Neuronal stem cell (in vitro differentiated cells): ENCODE results near the gene SFMBT2.
A peak's percentile ranks its signal among the peaks of the same experiment; 100 is the strongest.

ENCODE experiments used
- DNase-seq: peaks from one replicate; pipeline ENCODE4 v3.0.0-alpha.2; 2013; ENCODE audit warnings: low spot score
- H2AFZ ChIP-seq: one replicate; pipeline ENCODE4 v1.6.1; 2013; ENCODE audit warnings: mild to moderate bottlenecking, low read length, inconsistent platforms
- H2AK5ac ChIP-seq: 2 replicates; pipeline ENCODE4 v1.6.1; 2013; ENCODE audit warnings: low read depth, mild to moderate bottlenecking, inconsistent platforms, low read length, moderate library complexity, mixed read lengths
- H2BK120ac ChIP-seq: 2 replicates; pipeline ENCODE4 v1.6.1; 2013; ENCODE audit warnings: low read depth, mild to moderate bottlenecking, inconsistent platforms, low read length, moderate library complexity, mixed read lengths
- H2BK12ac ChIP-seq: one replicate; pipeline ENCODE4 v1.6.1; 2013; ENCODE audit warnings: low read length, inconsistent platforms
- H2BK15ac ChIP-seq: 2 replicates; pipeline ENCODE4 v1.6.1; 2013; ENCODE audit warnings: mild to moderate bottlenecking, low read length, inconsistent platforms, mixed read lengths
- H2BK5ac ChIP-seq: one replicate; pipeline ENCODE4 v1.6.1; 2013; ENCODE audit warnings: inconsistent platforms, mild to moderate bottlenecking, low read length, moderate library complexity
- H3K14ac ChIP-seq: one replicate; pipeline ENCODE4 v1.6.1; 2013; ENCODE audit warnings: low read length, inconsistent platforms
- H3K18ac ChIP-seq: 2 replicates; pipeline ENCODE4 v1.6.1; 2013; ENCODE audit warnings: low read length, inconsistent platforms
- H3K23ac ChIP-seq: 2 replicates; pipeline ENCODE4 v1.6.1; 2013; ENCODE audit warnings: low read depth, mild to moderate bottlenecking, mixed read lengths, low read length, inconsistent platforms; ENCODE audit not compliant: poor library complexity
- H3K27ac ChIP-seq: replicated peaks from 3 replicates; pipeline ENCODE4 v1.5.1; 2013; ENCODE audit warnings: low read length, inconsistent platforms
- H3K27me3 ChIP-seq, 3 experiments: 2 replicates each; pipeline ENCODE4 v1.6.1; 2013; ENCODE audit warnings: low read length in 3 of 3, mild to moderate bottlenecking in 2 of 3, inconsistent platforms in 1 of 3, low read depth in 1 of 3, mixed read lengths in 1 of 3, moderate library complexity in 1 of 3; ENCODE audit not compliant: control insufficient read depth in 3 of 3, insufficient read depth in 3 of 3
- H3K36me3 ChIP-seq, 2 donors: replicated peaks in 1 of 2; 2 replicates each; pipeline ENCODE4 v1.6.1; 2013; ENCODE audit warnings: low read length in 2 of 2; ENCODE audit not compliant: control insufficient read depth in 2 of 2, insufficient read depth in 2 of 2
- H3K4ac ChIP-seq: 2 replicates; pipeline ENCODE4 v1.6.1; 2013; ENCODE audit warnings: inconsistent platforms, mild to moderate bottlenecking, low read length, moderate library complexity
- H3K4me1 ChIP-seq, 2 donors: 1 replicate in 1 of 2; 2 replicates in 1 of 2; pipeline ENCODE4 v1.6.1; 2013; ENCODE audit warnings: low read length in 2 of 2, low read depth in 1 of 2; ENCODE audit not compliant: control insufficient read depth in 2 of 2, insufficient read depth in 1 of 2
- H3K4me2 ChIP-seq: one replicate; pipeline ENCODE4 v1.6.1; 2013; ENCODE audit warnings: mild to moderate bottlenecking, low read length, inconsistent platforms; ENCODE audit not compliant: insufficient read depth, poor library complexity, severe bottlenecking
- H3K4me3 ChIP-seq, 2 donors: 2 replicates each; pipeline ENCODE4 v1.5.1; 2013; ENCODE audit warnings: low read length in 2 of 2, mild to moderate bottlenecking in 2 of 2, inconsistent platforms in 1 of 2, moderate library complexity in 1 of 2
- H3K79me1 ChIP-seq: one replicate; pipeline ENCODE4 v1.6.1; 2013; ENCODE audit warnings: low read depth, mild to moderate bottlenecking, inconsistent platforms, low read length, moderate library complexity
- H3K9ac ChIP-seq: one replicate; pipeline ENCODE4 v1.6.1; 2013; ENCODE audit warnings: mild to moderate bottlenecking, low read depth, low read length, inconsistent platforms; ENCODE audit not compliant: poor library complexity
- H3K9me3 ChIP-seq, 2 donors: replicated peaks in 1 of 2; 2 replicates each; pipeline versions ENCODE3 to v1.6.1; 2013; ENCODE audit warnings: low read length in 2 of 2, mild to moderate bottlenecking in 2 of 2, inconsistent platforms in 1 of 2, low read depth in 1 of 2, mixed read lengths in 1 of 2, moderate library complexity in 1 of 2; ENCODE audit not compliant: control insufficient read depth in 2 of 2, insufficient read depth in 1 of 2
- H4K8ac ChIP-seq: one replicate; pipeline ENCODE4 v1.6.1; 2013; ENCODE audit warnings: low read depth, mild to moderate bottlenecking, inconsistent platforms, low read length, moderate library complexity
- H4K91ac ChIP-seq: one replicate; pipeline ENCODE4 v1.6.1; 2013; ENCODE audit warnings: low read length, low read depth, mild to moderate bottlenecking, inconsistent platforms; ENCODE audit not compliant: poor library complexity
- WGBS, 2 donors: extraction: QIAGEN DNeasy Blood & Tissue Kit; methylation state at CpG; one replicate each; pipeline ENCODE4 v1.1.7; 2013; ENCODE audit warnings: missing lambda C conversion rate in 2 of 2, mixed read lengths in 1 of 2; ENCODE audit not compliant: insufficient read length in 2 of 2, insufficient replicate concordance in 1 of 2; ENCODE audit errors: extremely low coverage in 2 of 2; 5-methylcytosine and 5-hydroxymethylcytosine counted together

Gene SFMBT2

GRCh38 chr10:7417807-7418206 lies 7.0 kb upstream of the SFMBT2 start:
- Histone ChIP-seq H2AFZ (no peak overlapping the region), H2BK5ac (no peak overlapping the region), H2BK15ac (no peak overlapping the region), H3K4ac (no peak overlapping the region), H3K36me3 (no peaks in the 10 kb centered on the region), H2AK5ac (no peak overlapping the region), H3K18ac (no peak overlapping the region), H3K27ac (no peak overlapping the region), H3K9ac (no peak overlapping the region), H3K23ac (no peak overlapping the region), H3K4me1 (peaks cover 0 to 3% of the 10 kb centered on the region in 2 donors), H2BK120ac (no peak overlapping the region), H3K79me1 (no peaks in the 10 kb centered on the region), H3K14ac (no peak overlapping the region), H3K9me3 (no peaks in the 10 kb centered on the region), H3K27me3 (peaks cover 2 to 43% (median 10%) of the 10 kb centered on the region in 3 experiments), H4K91ac (no peak overlapping the region), H2BK12ac (no peak overlapping the region), H3K4me3 (no peak overlapping the region), H3K4me2 (no peak overlapping the region), H4K8ac (no peak overlapping the region)
- no CpG with 5 or more reads among the region's 1 CpG for WGBS, 2 donors
- no peak for DNase-seq

GRCh38 chr10:7417103-7417623 lies 6.3 kb upstream of the SFMBT2 start:
- H4K91ac ChIP-seq: no peak overlapping the region
- no peak overlapping the region for H3K4ac ChIP-seq
- H2BK12ac ChIP-seq: no peak overlapping the region
- no peak overlapping the region for H2BK120ac ChIP-seq
- H2BK15ac ChIP-seq: no peak overlapping the region
- H2AFZ ChIP-seq: no peak overlapping the region
- no peak overlapping the region for H3K4me2 ChIP-seq
- H3K27ac ChIP-seq: no peak overlapping the region
- no peak overlapping the region for H2BK5ac ChIP-seq
- H3K36me3 ChIP-seq: no peaks in the 10 kb centered on the region
- H3K4me1 ChIP-seq: peaks cover 0 to 3% of the 10 kb centered on the region in 2 donors
- no peak overlapping the region for H4K8ac ChIP-seq
- H3K4me3 ChIP-seq: no peak overlapping the region
- H3K23ac ChIP-seq: no peak overlapping the region
- DNase-seq: no peak
- H3K14ac ChIP-seq: no peak overlapping the region
- WGBS, 2 donors: 93 to 100% methylated on average over 1 of the region's 2 CpGs
- H3K9me3 ChIP-seq: no peaks in the 10 kb centered on the region
- peaks cover 8 to 46% (median 17%) of the 10 kb centered on the region in 3 experiments for H3K27me3 ChIP-seq
- no peak overlapping the region for H3K9ac ChIP-seq
- H2AK5ac ChIP-seq: no peak overlapping the region
- H3K79me1 ChIP-seq: no peaks in the 10 kb centered on the region
- H3K18ac ChIP-seq: no peak overlapping the region

DNA sequence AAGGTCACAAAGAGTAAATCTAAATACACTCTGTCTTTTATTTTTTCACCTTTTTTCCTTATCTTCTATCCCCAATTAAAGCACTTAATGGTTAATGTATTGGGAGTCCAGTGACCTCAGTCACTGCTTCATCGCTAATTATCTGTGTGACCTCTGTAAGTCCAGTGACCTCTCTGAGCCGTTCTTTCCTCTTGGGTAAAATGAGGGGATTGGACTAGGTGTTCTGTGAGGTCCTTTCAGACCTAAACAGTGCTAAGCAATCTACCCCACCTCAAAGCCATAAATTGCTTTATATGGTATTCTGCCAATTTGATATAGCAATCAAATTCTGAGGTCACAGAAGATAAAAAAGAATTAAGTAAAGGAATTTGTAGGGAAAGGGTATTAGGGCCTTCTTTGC lies 3.9 kb upstream of the SFMBT2 start:
- no CpG with 5 or more reads among the region's 2 CpGs for WGBS, 2 donors
- Histone ChIP-seq H3K9ac (no peak overlapping the region), H4K8ac (no peak overlapping the region), H3K18ac (no peak overlapping the region), H3K23ac (no peak overlapping the region), H3K79me1 (no peaks in the 10 kb centered on the region), H2AFZ (no peak overlapping the region), H2BK5ac (no peak overlapping the region), H3K27ac (no peak overlapping the region), H2BK120ac (no peak overlapping the region), H3K4me2 (no peak overlapping the region), H2BK12ac (no peak overlapping the region), H3K9me3 (no peaks in the 10 kb centered on the region), H2AK5ac (no peak overlapping the region), H3K14ac (no peak overlapping the region), H3K4me1 (peaks cover 4 to 5% of the 10 kb centered on the region in 2 donors), H3K36me3 (no peaks in the 10 kb centered on the region), H3K4me3 (no peak overlapping the region), H3K27me3 (peaks cover 16 to 57% (median 34%) of the 10 kb centered on the region in 3 experiments), H2BK15ac (no peak overlapping the region), H4K91ac (no peak overlapping the region), H3K4ac (no peak overlapping the region)
- DNase-seq: no peak

DNA sequence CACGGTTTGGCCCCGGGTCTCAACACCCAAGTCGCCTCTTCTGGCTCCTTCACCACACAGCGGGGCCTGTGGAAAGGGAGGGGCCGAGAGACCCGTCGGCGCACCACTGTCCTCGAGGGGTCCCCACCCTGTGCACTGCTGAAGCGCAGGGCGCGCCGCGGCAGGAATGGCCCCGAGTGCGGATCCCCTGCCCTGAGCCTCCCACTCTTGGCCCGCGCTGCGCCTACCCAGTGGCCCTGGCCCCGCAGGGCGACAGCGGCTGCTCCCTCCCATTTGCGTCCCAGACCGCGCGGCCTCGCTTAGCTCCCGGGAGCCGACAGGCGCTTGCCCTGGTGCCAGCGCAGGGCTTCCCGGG lies 2.1 kb upstream of the SFMBT2 start:
- peak overlapping the region in 1 of 2 donors; percentile 75 for H3K4me3 ChIP-seq
- no peak overlapping the region for H3K27ac ChIP-seq
- no peak overlapping the region for H4K91ac ChIP-seq
- H3K18ac ChIP-seq: peak overlapping the region; percentile 60
- H4K8ac ChIP-seq: no peak overlapping the region
- peak overlapping the region; percentile 59 for H2BK5ac ChIP-seq
- H3K4me1 ChIP-seq: peaks cover 9 to 14% of the 10 kb centered on the region in 2 donors
- peak overlapping the region; percentile 56 for H2BK15ac ChIP-seq
- peaks cover 19 to 68% (median 51%) of the 10 kb centered on the region in 3 experiments for H3K27me3 ChIP-seq
- no peak overlapping the region for H3K4ac ChIP-seq
- no peak overlapping the region for H2BK12ac ChIP-seq
- peaks cover 3% of the 10 kb centered on the region for H3K79me1 ChIP-seq
- no peaks in the 10 kb centered on the region for H3K9me3 ChIP-seq
- WGBS, 2 donors: no CpG with 5 or more reads among the region's 32 CpGs
- peak overlapping the region; percentile 71 for H3K4me2 ChIP-seq
- no peak overlapping the region for H2AK5ac ChIP-seq
- DNase-seq: no peak
- H2AFZ ChIP-seq: peak overlapping the region; percentile 96
- H3K9ac ChIP-seq: peak overlapping the region; percentile 82
- no peak overlapping the region for H3K14ac ChIP-seq
- H2BK120ac ChIP-seq: peak overlapping the region; percentile 74
- H3K23ac ChIP-seq: no peak overlapping the region
- no peaks in the 10 kb centered on the region for H3K36me3 ChIP-seq
